HUES64 (cell line): ENCODE results near the gene JAZF1.

Experiments
- H3K27ac ChIP-seq: 2 replicates; pipeline ENCODE4 v1.7.0; 2013; ENCODE audit warnings: low read depth, low read length, inconsistent platforms
- H3K27me3 ChIP-seq: 2 replicates; pipeline ENCODE4 v1.6.1; 2013; ENCODE audit warnings: mild to moderate bottlenecking, low read length; ENCODE audit not compliant: insufficient read depth
- H3K36me3 ChIP-seq: 2 replicates; pipeline ENCODE4 v1.6.1; 2013; ENCODE audit warnings: mild to moderate bottlenecking, low read length; ENCODE audit not compliant: insufficient read depth
- H3K4me1 ChIP-seq: 2 replicates; pipeline ENCODE4 v1.6.1; 2013; ENCODE audit warnings: mild to moderate bottlenecking, low read length, moderate library complexity; ENCODE audit not compliant: insufficient read depth
- H3K4me3 ChIP-seq: 2 replicates; pipeline ENCODE4 v1.5.1; 2013; ENCODE audit warnings: mild to moderate bottlenecking, low read length, moderate library complexity
- H3K9ac ChIP-seq: 2 replicates; pipeline ENCODE4 v1.6.1; 2013; ENCODE audit warnings: mild to moderate bottlenecking, low read depth, low read length
- H3K9me3 ChIP-seq: 2 replicates; pipeline ENCODE4 v1.6.1; 2013; ENCODE audit warnings: low read depth, low read length; ENCODE audit not compliant: insufficient read depth
- WGBS: fragments of 150-250, 120-280 bp; methylation state at CpG from one replicate; pipeline ENCODE4 v1.1.7; 2013; ENCODE audit warnings: missing lambda C conversion rate; 5-methylcytosine and 5-hydroxymethylcytosine counted together

JAZF1 gene

GRCh38 chr7:28176645-28177044 lies 4.0 kb downstream of the JAZF1 start:
- H3K4me1 ChIP-seq, result peaks cover 40% of the 10 kb centered on the region
- H3K9me3 ChIP-seq, result no peaks in the 10 kb centered on the region
- no peaks in the 10 kb centered on the region for H3K36me3 ChIP-seq
- WGBS, result 89% methylated on average over 2 of the region's 2 CpGs
- peaks cover 21% of the 10 kb centered on the region for H3K27me3 ChIP-seq
- H3K4me3 ChIP-seq, result no peak overlapping the region
- H3K9ac ChIP-seq, result no peak overlapping the region
- H3K27ac ChIP-seq, result no peak overlapping the region

GRCh38 chr7:28176174-28176573 lies 4.4 kb downstream of the JAZF1 start:
- H3K4me3 ChIP-seq, result no peak overlapping the region
- peaks cover 19% of the 10 kb centered on the region for H3K27me3 ChIP-seq
- H3K9ac ChIP-seq, result no peak overlapping the region
- H3K27ac ChIP-seq, result no peak overlapping the region
- peaks cover 39% of the 10 kb centered on the region for H3K4me1 ChIP-seq
- no peaks in the 10 kb centered on the region for H3K36me3 ChIP-seq
- no peaks in the 10 kb centered on the region for H3K9me3 ChIP-seq
- WGBS, result 77% methylated on average over 4 of the region's 4 CpGs

DNA sequence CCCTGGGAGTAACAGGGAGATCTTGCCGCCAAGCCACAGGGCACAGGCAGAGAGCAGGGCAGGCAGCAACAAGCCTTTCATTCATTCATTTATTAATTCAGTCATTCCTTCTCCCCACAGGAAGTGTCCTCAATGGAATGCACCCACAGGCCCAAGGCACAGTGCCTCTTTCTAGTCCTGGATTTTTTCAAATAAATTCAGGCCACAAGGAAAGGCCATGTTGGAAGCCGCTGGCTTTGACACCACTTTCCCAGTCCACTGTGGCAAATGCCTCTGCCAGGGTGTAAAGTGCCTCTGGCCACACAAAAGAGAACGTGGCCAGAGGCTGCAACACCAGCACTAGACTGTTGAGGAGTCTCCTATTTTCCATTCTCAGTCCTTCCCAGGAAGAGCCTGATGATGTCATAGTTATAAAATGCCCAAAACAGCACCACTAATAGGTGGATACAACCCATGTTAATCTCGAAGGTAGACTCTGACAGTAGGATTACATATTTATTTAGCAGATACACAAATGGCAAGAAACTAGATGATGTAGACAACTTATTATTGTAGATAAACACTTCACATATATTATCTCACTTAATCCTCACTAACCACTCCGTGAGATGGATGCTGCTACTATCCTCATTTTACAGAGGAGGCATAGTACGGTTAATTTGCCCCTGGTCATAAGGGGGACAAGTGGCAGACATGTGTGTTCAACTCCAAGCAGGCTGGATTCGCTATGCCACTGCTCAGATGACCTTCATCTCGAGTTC lies 5.5 kb downstream of the JAZF1 start:
- 87% methylated on average over 7 of the region's 8 CpGs for WGBS
- no peak overlapping the region for H3K9ac ChIP-seq
- peaks cover 43% of the 10 kb centered on the region for H3K4me1 ChIP-seq
- H3K36me3 ChIP-seq, result no peaks in the 10 kb centered on the region
- peaks cover 16% of the 10 kb centered on the region for H3K27me3 ChIP-seq
- H3K27ac ChIP-seq, result no peak overlapping the region
- H3K9me3 ChIP-seq, result no peaks in the 10 kb centered on the region
- H3K4me3 ChIP-seq, result no peak overlapping the region

GRCh38 chr7:28174442-28174841 lies 6.2 kb downstream of the JAZF1 start:
- H3K36me3 ChIP-seq, result no peaks in the 10 kb centered on the region
- peaks cover 49% of the 10 kb centered on the region for H3K4me1 ChIP-seq
- H3K27me3 ChIP-seq, result peaks cover 16% of the 10 kb centered on the region
- H3K9me3 ChIP-seq, result no peaks in the 10 kb centered on the region
- H3K27ac ChIP-seq, result no peak overlapping the region
- 93% methylated on average over 3 of the region's 5 CpGs for WGBS
- H3K4me3 ChIP-seq, result no peak overlapping the region
- H3K9ac ChIP-seq, result no peak overlapping the region

GRCh38 chr7:28173531-28173930 lies 7.1 kb downstream of the JAZF1 start:
- Histone ChIP-seq H3K27ac (no peak overlapping the region), H3K4me1 (peaks cover 45% of the 10 kb centered on the region), H3K9me3 (no peaks in the 10 kb centered on the region), H3K27me3 (peaks cover 7% of the 10 kb centered on the region), H3K4me3 (no peak overlapping the region), H3K9ac (no peak overlapping the region), H3K36me3 (no peaks in the 10 kb centered on the region)
- WGBS, result 72% methylated on average over 1 of the region's 1 CpG

DNA sequence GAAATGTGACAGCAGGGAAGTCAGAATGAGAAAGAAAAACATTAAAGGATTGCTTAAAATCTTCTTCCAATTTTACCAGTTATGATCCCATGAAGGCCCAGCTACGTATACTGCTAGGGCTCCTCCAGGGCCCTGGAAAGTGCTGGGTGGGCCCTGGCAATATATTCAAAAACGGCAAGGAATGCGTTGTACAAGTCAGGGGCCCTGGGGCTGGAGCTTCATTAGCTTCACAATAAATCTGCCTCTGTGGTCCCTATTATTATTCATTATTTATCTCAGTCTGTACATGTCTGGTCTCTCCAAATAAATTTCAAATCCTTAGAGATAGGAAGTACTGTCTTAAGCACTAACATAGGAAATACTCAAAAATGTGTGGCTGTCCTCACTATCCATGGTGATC lies 7.6 kb downstream of the JAZF1 start:
- H3K9me3 ChIP-seq, result no peaks in the 10 kb centered on the region
- 79% methylated on average over 3 of the region's 3 CpGs for WGBS

DNA sequence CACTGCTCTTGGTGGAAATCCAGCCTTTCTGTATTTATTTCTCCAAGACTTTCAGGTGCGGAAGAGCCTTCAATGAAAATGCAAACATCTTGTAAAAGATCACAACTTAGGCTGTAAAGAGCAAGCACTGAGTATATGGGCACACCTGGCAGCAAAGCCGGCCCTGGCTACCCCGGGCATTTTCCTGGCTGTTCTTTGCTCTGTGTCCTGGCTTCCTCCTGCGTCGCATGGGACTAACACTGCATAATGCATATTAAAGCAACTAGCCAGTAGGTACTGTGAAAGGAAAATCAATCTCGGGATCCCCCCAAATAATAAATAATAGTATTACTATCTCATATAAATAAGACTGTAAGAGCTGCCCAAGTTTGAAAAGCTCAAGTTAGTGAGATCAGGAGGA lies 9.9 kb downstream of the JAZF1 start:
- no peaks in the 10 kb centered on the region for H3K9me3 ChIP-seq
- 88% methylated on average over 5 of the region's 6 CpGs for WGBS
- H3K27ac ChIP-seq, result no peak overlapping the region
- no peaks in the 10 kb centered on the region for H3K27me3 ChIP-seq
- no peak overlapping the region for H3K4me3 ChIP-seq
- no peak overlapping the region for H3K9ac ChIP-seq
- no peaks in the 10 kb centered on the region for H3K36me3 ChIP-seq
- H3K4me1 ChIP-seq, result peaks cover 45% of the 10 kb centered on the region

More for the DNA sequence above, 7.6 kb downstream of the JAZF1 start:
- Histone ChIP-seq H3K27ac (no peak overlapping the region), H3K9ac (no peak overlapping the region), H3K27me3 (peaks cover 2% of the 10 kb centered on the region; the same call in 1 of the 2 replicates), H3K4me3 (no peak overlapping the region), H3K4me1 (peaks cover 45% of the 10 kb centered on the region), H3K36me3 (no peaks in the 10 kb centered on the region)

DNA sequence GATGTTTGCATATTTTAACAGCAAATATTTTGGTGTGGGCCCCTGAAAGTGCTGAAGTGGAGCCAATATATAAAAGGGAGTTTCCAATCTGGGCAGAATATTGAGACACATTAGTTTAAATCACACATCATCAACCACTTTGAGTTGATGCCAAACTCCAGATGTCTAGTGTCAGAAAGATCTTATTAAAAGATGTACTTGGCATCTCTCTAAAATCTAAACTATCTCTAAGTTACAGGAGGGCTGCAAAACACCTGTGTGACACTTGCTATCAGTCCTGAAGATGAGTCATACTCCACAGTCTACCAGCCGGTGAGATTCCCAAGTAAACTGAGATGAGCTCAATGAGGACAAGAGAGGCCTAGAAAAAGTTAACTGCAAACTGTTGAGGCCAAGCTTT lies 11.4 kb downstream of the JAZF1 start:
- Histone ChIP-seq H3K27me3 (no peaks in the 10 kb centered on the region), H3K27ac (no peak overlapping the region), H3K36me3 (no peaks in the 10 kb centered on the region), H3K4me3 (no peak overlapping the region), H3K9ac (no peak overlapping the region), H3K4me1 (peaks cover 45% of the 10 kb centered on the region), H3K9me3 (no peaks in the 10 kb centered on the region)
- 65% methylated on average over 1 of the region's 1 CpG for WGBS

DNA sequence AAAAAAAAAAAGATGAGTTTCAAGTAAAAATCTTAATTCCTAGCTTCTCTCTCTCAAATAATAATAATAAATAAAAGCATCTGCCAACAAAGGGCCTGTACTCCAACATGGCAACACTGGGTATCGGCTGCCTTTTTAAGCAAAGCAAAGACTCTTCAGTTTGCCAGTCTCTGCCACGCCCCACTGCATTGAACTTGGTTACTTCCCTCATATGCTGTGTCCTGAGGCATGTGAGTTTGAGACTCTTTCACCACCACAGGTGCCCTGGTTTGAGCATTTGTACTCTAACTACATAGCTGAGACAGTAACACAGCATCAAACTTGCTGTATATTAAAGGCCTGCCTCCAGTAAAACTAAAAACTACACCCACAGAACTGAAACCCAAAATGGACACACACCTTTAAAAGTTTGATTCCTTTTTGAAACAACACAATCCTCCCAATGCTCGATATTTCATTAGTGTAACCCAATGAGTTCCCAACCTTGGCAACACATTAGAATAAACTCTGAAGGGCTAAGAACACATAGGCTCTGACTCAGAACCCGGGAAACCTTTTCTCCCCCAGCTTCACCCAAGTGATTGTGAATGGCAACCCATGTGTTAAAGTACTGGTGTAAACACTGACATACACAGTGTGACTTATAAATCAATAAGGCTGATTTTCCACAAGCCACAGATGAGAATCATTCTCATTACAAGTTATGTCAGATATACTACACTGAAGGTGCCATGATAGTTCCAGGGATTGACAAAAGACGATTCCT lies 12.0 kb downstream of the JAZF1 start:
- Histone ChIP-seq H3K4me3 (no peak overlapping the region), H3K36me3 (no peaks in the 10 kb centered on the region), H3K9ac (no peak overlapping the region), H3K9me3 (no peaks in the 10 kb centered on the region), H3K27ac (no peak overlapping the region), H3K4me1 (peaks cover 43% of the 10 kb centered on the region), H3K27me3 (no peaks in the 10 kb centered on the region)
- WGBS, result 95% methylated on average over 5 of the region's 5 CpGs

DNA sequence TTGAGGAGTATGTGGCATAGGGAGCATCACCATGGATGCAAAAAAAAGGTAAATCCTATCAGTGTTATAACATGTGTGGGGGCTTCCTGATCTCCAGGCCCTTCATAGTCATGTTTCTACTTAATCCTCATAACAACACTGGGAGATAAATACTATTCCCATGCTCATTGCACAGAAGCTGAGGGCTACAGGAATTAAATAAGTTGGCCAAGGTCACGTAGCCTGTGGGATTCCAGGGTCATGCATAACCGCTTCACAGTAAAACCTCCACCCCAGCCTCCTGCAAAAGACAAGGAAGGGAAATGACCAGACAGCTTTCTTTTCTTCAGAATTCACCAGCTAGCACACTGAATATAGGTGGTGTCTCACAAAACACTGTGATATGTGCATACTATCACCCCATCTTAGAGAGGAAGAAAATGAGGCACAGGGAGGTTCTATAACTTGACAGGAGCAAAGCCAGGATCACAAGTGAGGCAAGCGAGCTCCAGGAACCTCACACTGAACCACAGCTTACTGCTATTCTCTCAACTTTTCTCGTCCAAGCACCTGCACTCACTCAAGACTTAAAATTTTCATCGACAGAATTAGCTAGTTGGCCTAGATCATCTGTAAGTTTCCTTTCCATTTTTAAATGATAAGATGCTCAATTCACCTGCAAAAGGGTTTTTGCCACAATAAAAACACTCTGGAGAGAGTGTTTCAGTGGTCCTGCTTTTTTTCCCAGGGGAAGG lies 13.4 kb downstream of the JAZF1 start:
- no peak overlapping the region for H3K27ac ChIP-seq
- no peaks in the 10 kb centered on the region for H3K27me3 ChIP-seq
- WGBS, result 88% methylated on average over 5 of the region's 5 CpGs
- H3K9ac ChIP-seq, result no peak overlapping the region
- H3K9me3 ChIP-seq, result no peaks in the 10 kb centered on the region
- no peak overlapping the region for H3K4me3 ChIP-seq
- H3K4me1 ChIP-seq, result peaks cover 32% of the 10 kb centered on the region
- H3K36me3 ChIP-seq, result no peaks in the 10 kb centered on the region
